A549 (cell line): Measurements from ENCODE around the gene PDE4D. TPM values are rescaled to one million over a fixed set of nuclear protein-coding genes. Genes with fewer than 3 reads are reported as not detected.

Experiments
- ATAC-seq, 2 experiments: fragments of 200-7000 bp in 1 of 2; fragments of >200 bp in 1 of 2; cut with Nextera tagmentation in 1 of 2; cut with Tn5 transposase in 1 of 2; 3 replicates each; pipeline versions ENCODE4 v1.8.0 to v1.9.1; 2018 to 2020; ENCODE audit warnings: mild to moderate bottlenecking in 1 of 2, moderate library complexity in 1 of 2
- CTCF ChIA-PET: fragments of 300-600 bp; sonication (Branson Sonifier 250); formaldehyde crosslinking; extraction: SDS; loops from one replicate; lab custom pipeline; 2021; ENCODE audit warnings: antibody characterized with exemption, inconsistent platforms; lab: Yijun Ruan, JAX
- POLR2A ChIA-PET: fragments of 350-600 bp; formaldehyde crosslinking; extraction: SDS; loops from one replicate; lab custom pipeline; 2021; ENCODE audit warnings: antibody characterized with exemption, inconsistent platforms; lab: Yijun Ruan, JAX
- DNase-seq, 2 experiments: peaks; one replicate each; pipeline versions ENCODE4 v3.0.0 to v3.0.0-alpha.2; 2011 to 2016; ENCODE audit warnings: low read depth in 1 of 2, low spot score in 1 of 2
- FAIRE-seq: peaks from 2 replicates; lab custom pipeline; 2011; peaks lifted over from hg19 to GRCh38; lab: Jason Lieb, UNC
- H3K27ac ChIP-seq, 2 experiments: fragments of >200 bp; sonication (Bioruptor Twin); formaldehyde crosslinking; 3 replicates each; pipeline ENCODE4 v1.5.1; 2016 to 2017
- H3K4me1 ChIP-seq: fragments of >200 bp; sonication (Bioruptor Twin); formaldehyde crosslinking; 3 replicates; pipeline ENCODE4 v1.6.1; 2016
- H3K4me2 ChIP-seq: fragments of >200 bp; sonication (Bioruptor Twin); formaldehyde crosslinking; 3 replicates; pipeline ENCODE4 v1.6.1; 2016
- H3K4me3 ChIP-seq: fragments of >200 bp; sonication (Bioruptor Twin); formaldehyde crosslinking; 3 replicates; pipeline ENCODE4 v1.5.1; 2016
- H3K9me3 ChIP-seq: fragments of >200 bp; sonication (Bioruptor Twin); formaldehyde crosslinking; 3 replicates; pipeline ENCODE4 v1.6.1; 2016
- BHLHE40 ChIP-seq: IDR thresholded peaks from 2 replicates; pipeline ENCODE4 v1.6.1; 2012; ENCODE audit warnings: low read depth, low read length, inconsistent platforms
- CBX8 ChIP-seq: fragments of 200-600 bp; sonication (generic); IDR thresholded peaks from 2 replicates; pipeline ENCODE4 v1.6.1; 2016
- CHD2 ChIP-seq: fragments of 150-350 bp; IDR thresholded peaks from 2 replicates; pipeline ENCODE4 v1.6.1; 2014; ENCODE audit warnings: low read length; ENCODE audit not compliant: partially characterized antibody
- CHD4 ChIP-seq: fragments of 200-600 bp; sonication (generic); IDR thresholded peaks from 2 replicates; pipeline ENCODE4 v1.6.1; 2016; ENCODE audit warnings: antibody characterized with exemption, mild to moderate bottlenecking, borderline replicate concordance
- EHF ChIP-seq: fragments of 250-450 bp; sonication (Bioruptor Pico); IDR thresholded peaks from 2 replicates; pipeline ENCODE4 v1.5.0; 2020; ENCODE audit warnings: mild to moderate bottlenecking
- EHMT2 ChIP-seq: fragments of 200-600 bp; sonication (generic); IDR thresholded peaks from 2 replicates; pipeline ENCODE4 v1.6.1; 2016; ENCODE audit warnings: antibody characterized with exemption, low read depth, mild to moderate bottlenecking, moderate library complexity
- ELK1 ChIP-seq: fragments of 150-350 bp; IDR thresholded peaks from 2 replicates; pipeline ENCODE4 v1.6.1; 2014; ENCODE audit warnings: low read depth, mild to moderate bottlenecking, low read length
- FOSB ChIP-seq: fragments of 250-450 bp; sonication (Bioruptor Pico); IDR thresholded peaks from 2 replicates; pipeline ENCODE4 v1.5.0; 2020; ENCODE audit warnings: mild to moderate bottlenecking, moderate library complexity
- FOXS1 ChIP-seq: fragments of 250-450 bp; sonication (Bioruptor Pico); IDR thresholded peaks from 2 replicates; pipeline ENCODE4 v1.5.0; 2020; ENCODE audit warnings: mild to moderate bottlenecking, moderate library complexity
- GATA3 ChIP-seq: IDR thresholded peaks from 2 replicates; pipeline ENCODE4 v1.6.1; 2012; ENCODE audit warnings: borderline replicate concordance
- HEYL ChIP-seq: fragments of 250-450 bp; sonication (Bioruptor Pico); IDR thresholded peaks from 2 replicates; pipeline ENCODE4 v1.8.0; 2021; ENCODE audit warnings: mild to moderate bottlenecking, moderate library complexity
- HOXB13 ChIP-seq: fragments of 250-450 bp; sonication (Bioruptor Pico); IDR thresholded peaks from 2 replicates; pipeline ENCODE4 v1.5.0; 2020; ENCODE audit warnings: low read depth, mild to moderate bottlenecking, moderate library complexity
- JUN ChIP-seq, 2 experiments: fragments of >200 bp; sonication (Bioruptor Twin); formaldehyde crosslinking; IDR thresholded peaks; 2 replicates in 1 of 2; 3 replicates in 1 of 2; pipeline ENCODE4 v1.6.1; 2016 to 2017
- JUNB ChIP-seq: fragments of >200 bp; sonication (Bioruptor Twin); formaldehyde crosslinking; IDR thresholded peaks from 2 replicates; pipeline ENCODE4 v1.6.1; 2016
- KDM1A ChIP-seq: fragments of 200-600 bp; sonication (generic); IDR thresholded peaks from 2 replicates; pipeline ENCODE4 v1.6.1; 2016; ENCODE audit warnings: low read depth, mild to moderate bottlenecking
- MAZ ChIP-seq: fragments of 150-350 bp; IDR thresholded peaks from 2 replicates; pipeline ENCODE4 v1.6.1; 2014; ENCODE audit warnings: antibody characterized with exemption, low read depth, low read length, borderline replicate concordance
- MYC ChIP-seq: IDR thresholded peaks from 2 replicates; pipeline ENCODE4 v1.6.1; 2012; ENCODE audit warnings: mild to moderate bottlenecking, inconsistent platforms, low read length, improper control_type of control experiment, borderline replicate concordance
- NR3C1 ChIP-seq: fragments of >200 bp; sonication (Bioruptor Twin); formaldehyde crosslinking; IDR thresholded peaks from 3 replicates; pipeline ENCODE4 v1.6.1; 2017
- POLR2A ChIP-seq: IDR thresholded peaks from 2 replicates; pipeline ENCODE4 v1.6.1; 2012; ENCODE audit warnings: mild to moderate bottlenecking, low read length
- RARB ChIP-seq: fragments of 250-450 bp; sonication (Bioruptor Pico); IDR thresholded peaks from 2 replicates; pipeline ENCODE4 v1.8.0; 2021; ENCODE audit warnings: mild to moderate bottlenecking, moderate library complexity
- RCOR1 ChIP-seq: fragments of 150-350 bp; IDR thresholded peaks from 2 replicates; pipeline ENCODE4 v1.6.1; 2014; ENCODE audit warnings: antibody characterized with exemption, low read length, low read depth
- RFX5 ChIP-seq: fragments of 450-650 bp; IDR thresholded peaks from 2 replicates; pipeline ENCODE4 v1.7.1; 2014; ENCODE audit warnings: antibody characterized with exemption, mild to moderate bottlenecking, moderate library complexity
- RNF2 ChIP-seq: fragments of 200-600 bp; sonication (generic); IDR thresholded peaks from 2 replicates; pipeline ENCODE4 v1.6.1; 2016; ENCODE audit warnings: low read depth, mild to moderate bottlenecking, antibody characterized with exemption, moderate library complexity, borderline replicate concordance
- SREBF2 ChIP-seq: fragments of 450-650 bp; IDR thresholded peaks from 2 replicates; pipeline ENCODE4 v1.6.1; 2014; ENCODE audit warnings: mild to moderate bottlenecking, moderate library complexity
- TFCP2L1 ChIP-seq: fragments of 250-450 bp; sonication (Bioruptor Pico); IDR thresholded peaks from 2 replicates; pipeline ENCODE4 v1.5.0; 2021; ENCODE audit warnings: mild to moderate bottlenecking
- ZFP36 ChIP-seq: fragments of 450-650 bp; IDR thresholded peaks from 2 replicates; pipeline ENCODE4 v1.6.1; 2014; ENCODE audit warnings: borderline replicate concordance; ENCODE audit not compliant: partially characterized antibody
- ZNF302 ChIP-seq: fragments of 250-450 bp; sonication (Bioruptor Pico); IDR thresholded peaks from 2 replicates; pipeline ENCODE4 v1.9.0; 2021; ENCODE audit warnings: inconsistent platforms, mild to moderate bottlenecking, moderate library complexity
- WGBS: methylation state at CpG from one replicate; pipeline ENCODE4 v1.1.6; 2017; ENCODE audit errors: missing lambda C conversion rate; 5-methylcytosine and 5-hydroxymethylcytosine counted together
- polyA plus RNA-seq, 4 experiments: library from polyadenylated mRNA; depleted of rRNA in 3 of 4; stranded (reverse); fragments of >200 nt; fragmentation: RNase III in 1 of 4; extraction: RNeasy Plus Mini Kit Qiagen cat#74134 plus additional on column Dnase treatment in 1 of 4; gene quantifications; 2 replicates in 3 of 4; 3 replicates in 1 of 4; pipeline ENCODE4 v1.2.3, GENCODE V29; 2011 to 2017
- TF ChIP-seq, protein P1 (sequence below): IDR thresholded peaks from 2 replicates; pipeline ENCODE4 v1.6.1; 2012
- TF ChIP-seq, protein P2 (sequence below): fragments of >200 bp; sonication (Bioruptor Twin); formaldehyde crosslinking; IDR thresholded peaks from 2 replicates; pipeline ENCODE4 v1.6.1; 2016

Gene PDE4D
- polyA plus RNA-seq, 2 of the 4 experiments (the other 2 are of a cell fraction) = 74.0 to 213 TPM

GRCh38 chr5:59845730-59846129, 47.8 kb downstream of the PDE4D start:
- no peak for ATAC-seq
- 89% methylated on average over 2 of the region's 2 CpGs for WGBS
- CTCF ChIA-PET = interaction anchor here (0.8 to 1.3 kb wide), 5 partner anchors 12 to 35 kb away, joined by 3 to 4 read pairs (median 3); no protein-coding TSS in a partner anchor
- no peak overlapping the region for H3K4me2 ChIP-seq
- no peak for FAIRE-seq
- H3K27ac ChIP-seq = no peak overlapping the region
- 0 out of 3 replicates have a peak, but pooled peaks cover 2% of the 10 kb centered on the region for H3K9me3 ChIP-seq
- no peak overlapping the region for H3K4me3 ChIP-seq
- POLR2A ChIA-PET = no interaction called here
- TF ChIP-seq BHLHE40 (no peak), MYC (no peak), TFCP2L1 (CRISPR knock-in tag) (no peak), RNF2 (no peak), JUN (IDR thresholded peaks at IDR 0.05) (no peak), FOXS1 (CRISPR knock-in tag) (no peak), CHD2 (no peak), GATA3 (no peak), POLR2A (no peak), MAZ (no peak), RARB (CRISPR knock-in tag) (no peak), RFX5 (no peak), ZFP36 (no peak), ELK1 (no peak), EHF (no peak), SREBF2 (no peak), JUNB (no peak)
- TF ChIP-seq, protein P1, sequence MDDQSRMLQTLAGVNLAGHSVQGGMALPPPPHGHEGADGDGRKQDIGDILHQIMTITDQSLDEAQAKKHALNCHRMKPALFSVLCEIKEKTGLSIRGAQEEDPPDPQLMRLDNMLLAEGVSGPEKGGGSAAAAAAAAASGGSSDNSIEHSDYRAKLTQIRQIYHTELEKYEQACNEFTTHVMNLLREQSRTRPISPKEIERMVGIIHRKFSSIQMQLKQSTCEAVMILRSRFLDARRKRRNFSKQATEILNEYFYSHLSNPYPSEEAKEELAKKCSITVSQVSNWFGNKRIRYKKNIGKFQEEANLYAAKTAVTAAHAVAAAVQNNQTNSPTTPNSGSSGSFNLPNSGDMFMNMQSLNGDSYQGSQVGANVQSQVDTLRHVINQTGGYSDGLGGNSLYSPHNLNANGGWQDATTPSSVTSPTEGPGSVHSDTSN = no peak
- no peak for DNase-seq
- no peaks in the 10 kb centered on the region for H3K4me1 ChIP-seq

GRCh38 chr5:59843511-59844213, 49.9 kb downstream of the PDE4D start:
- Histone ChIP-seq H3K4me3 (no peak overlapping the region), H3K27ac (no peak overlapping the region), H3K4me1 (no peaks in the 10 kb centered on the region), H3K9me3 (0 out of 3 replicates have a peak, but pooled peaks cover 2% of the 10 kb centered on the region), H3K4me2 (no peak overlapping the region)
- ChIA-PET POLR2A (no interaction called here), CTCF (interaction anchor here (0.7 kb wide), 2 partner anchors 220 to 350 kb away, joined by 3 read pairs; no protein-coding TSS in a partner anchor)
- DNase-seq (no peak), ATAC-seq (no peak), FAIRE-seq (no peak)
- WGBS = 89% methylated on average over 1 of the region's 1 CpG
- TF ChIP-seq, protein P2, sequence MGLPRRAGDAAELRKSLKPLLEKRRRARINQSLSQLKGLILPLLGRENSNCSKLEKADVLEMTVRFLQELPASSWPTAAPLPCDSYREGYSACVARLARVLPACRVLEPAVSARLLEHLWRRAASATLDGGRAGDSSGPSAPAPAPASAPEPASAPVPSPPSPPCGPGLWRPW = no peak
- TF ChIP-seq MYC (no peak), MAZ (no peak), SREBF2 (no peak), FOSB (CRISPR knock-in tag) (no peak), EHMT2 (no peak), FOXS1 (CRISPR knock-in tag) (no peak)

GRCh38 chr5:59842999-59843398, 50.5 kb downstream of the PDE4D start:
- CTCF ChIA-PET = interaction anchor here (0.7 kb wide), 1 partner anchor 220 kb away, joined by 3 read pairs; no protein-coding TSS in a partner anchor
- no peak for FAIRE-seq
- POLR2A ChIA-PET = no interaction called here
- ATAC-seq = no peak
- no peak overlapping the region for H3K4me3 ChIP-seq
- TF ChIP-seq RCOR1 = no peak
- no peak for TF ChIP-seq CHD2
- TF ChIP-seq, protein P2 = no peak
- no peak for TF ChIP-seq RFX5
- no peak for TF ChIP-seq EHMT2
- no peak for TF ChIP-seq ZNF302 (CRISPR knock-in tag)
- TF ChIP-seq KDM1A = no peak
- TF ChIP-seq HOXB13 = no peak
- TF ChIP-seq MAZ = no peak
- no peak for TF ChIP-seq CHD4
- TF ChIP-seq SREBF2 = no peak
- no peak for TF ChIP-seq HEYL (CRISPR knock-in tag)
- TF ChIP-seq NR3C1 = no peak
- no peak for TF ChIP-seq CBX8
- no peak for TF ChIP-seq TFCP2L1 (CRISPR knock-in tag)
- TF ChIP-seq, all 56 proteins: peak for 0
- DNase-seq = no peak
- WGBS = 24% methylated on average over 1 of the region's 1 CpG
- no peak overlapping the region for H3K27ac ChIP-seq
- H3K4me2 ChIP-seq = no peak overlapping the region
- no peaks in the 10 kb centered on the region for H3K4me1 ChIP-seq
- 0 out of 3 replicates have a peak, but pooled peaks cover 2% of the 10 kb centered on the region for H3K9me3 ChIP-seq
